Activated naive CD4-positive, alpha-beta T cell treated with anti-CD3 and anti-CD28 coated beads, Interleukin-2, amount 50 U/mL, for 24 hours (primary cell): ENCODE results near the gene TRPT1.

Source experiments
- H3K27ac Mint-ChIP-seq: one replicate; pipeline ENCODE4 v1.8.0; 2021; ENCODE audit warnings: mild to moderate bottlenecking, mixed read lengths
- H3K27me3 Mint-ChIP-seq: one replicate; pipeline ENCODE4 v1.8.0; 2021; ENCODE audit warnings: mixed read lengths
- H3K36me3 Mint-ChIP-seq: one replicate; pipeline ENCODE4 v1.8.0; 2021; ENCODE audit warnings: mixed read lengths
- H3K4me1 Mint-ChIP-seq: one replicate; pipeline ENCODE4 v1.8.0; 2021; ENCODE audit warnings: mixed read lengths
- H3K4me3 Mint-ChIP-seq: one replicate; pipeline ENCODE4 v1.8.0; 2021; ENCODE audit warnings: mild to moderate bottlenecking, mixed read lengths
- H3K9me3 Mint-ChIP-seq: one replicate; pipeline ENCODE4 v1.8.0; 2021; ENCODE audit warnings: mixed read lengths

The TRPT1 gene

GRCh38 chr11:64262271-64263002 is 36.5 kb upstream of the TRPT1 start:
- Mint-ChIP-seq H3K27me3 (no peaks in the 10 kb centered on the region), H3K27ac (no peak overlapping the region), H3K9me3 (no peaks in the 10 kb centered on the region), H3K4me1 (peaks cover 3% of the 10 kb centered on the region), H3K4me3 (no peak overlapping the region), H3K36me3 (no peaks in the 10 kb centered on the region)

- Mint-ChIP-seq H3K27ac (no peak overlapping the region), H3K36me3 (no peaks in the 10 kb centered on the region), H3K9me3 (no peaks in the 10 kb centered on the region), H3K27me3 (no peaks in the 10 kb centered on the region), H3K4me3 (no peak overlapping the region), H3K4me1 (peaks cover 3% of the 10 kb centered on the region)
These were observed 35.6 kb upstream of the TRPT1 start for GRCh38 chr11:64261556-64262080.

GRCh38 chr11:64260147-64260708 is 34.2 kb upstream of the TRPT1 start:
- Mint-ChIP-seq H3K4me1 (peaks cover 3% of the 10 kb centered on the region), H3K9me3 (no peaks in the 10 kb centered on the region), H3K36me3 (no peaks in the 10 kb centered on the region), H3K27ac (no peak overlapping the region), H3K27me3 (no peaks in the 10 kb centered on the region), H3K4me3 (no peak overlapping the region)

- no peak overlapping the region for H3K27ac Mint-ChIP-seq
- H3K27me3 Mint-ChIP-seq: no peaks in the 10 kb centered on the region
- peaks cover 3% of the 10 kb centered on the region for H3K4me1 Mint-ChIP-seq
- no peak overlapping the region for H3K4me3 Mint-ChIP-seq
- no peaks in the 10 kb centered on the region for H3K9me3 Mint-ChIP-seq
- H3K36me3 Mint-ChIP-seq: no peaks in the 10 kb centered on the region
These were observed 33.6 kb upstream of the TRPT1 start for GRCh38 chr11:64259533-64260067.

DNA sequence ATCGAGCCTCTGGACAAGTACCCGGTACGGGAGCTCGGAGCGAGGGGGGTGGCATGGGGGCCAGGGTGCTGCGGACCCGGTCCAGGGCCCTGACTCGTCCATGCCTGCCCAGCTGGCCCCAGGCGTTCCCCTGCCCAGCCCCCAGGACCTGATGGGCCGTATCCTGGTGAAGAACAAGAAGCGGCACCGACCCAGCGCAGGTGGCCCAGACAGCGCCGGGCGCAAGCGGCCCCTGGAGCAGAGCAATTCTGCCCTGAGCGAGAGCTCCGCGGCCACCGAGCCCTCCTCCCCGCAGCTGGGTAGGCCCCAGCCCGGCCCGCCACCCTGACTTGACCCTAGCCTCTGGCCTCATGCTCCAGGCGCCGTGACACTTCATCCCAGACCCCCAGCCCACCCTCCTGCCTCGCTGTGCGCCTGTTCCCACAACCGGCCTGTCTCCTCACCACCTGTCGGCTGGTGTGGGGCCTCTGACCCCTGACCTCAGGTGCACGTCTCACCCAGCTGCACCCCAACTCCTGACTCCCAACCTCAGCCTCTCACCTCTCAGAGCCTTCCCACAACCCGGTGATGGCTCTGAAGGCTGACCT is 33.1 kb upstream of the TRPT1 start:
- H3K4me3 Mint-ChIP-seq: no peak overlapping the region
- no peaks in the 10 kb centered on the region for H3K27me3 Mint-ChIP-seq
- no peaks in the 10 kb centered on the region for H3K9me3 Mint-ChIP-seq
- no peaks in the 10 kb centered on the region for H3K36me3 Mint-ChIP-seq
- H3K4me1 Mint-ChIP-seq: peaks cover 3% of the 10 kb centered on the region
- no peak overlapping the region for H3K27ac Mint-ChIP-seq

GRCh38 chr11:64258356-64258755 is 32.4 kb upstream of the TRPT1 start:
- Mint-ChIP-seq H3K36me3 (no peaks in the 10 kb centered on the region), H3K9me3 (no peaks in the 10 kb centered on the region), H3K27me3 (no peaks in the 10 kb centered on the region), H3K4me3 (no peak overlapping the region), H3K4me1 (peaks cover 3% of the 10 kb centered on the region), H3K27ac (no peak overlapping the region)

- H3K27ac Mint-ChIP-seq: no peak overlapping the region
- H3K36me3 Mint-ChIP-seq: no peaks in the 10 kb centered on the region
- no peaks in the 10 kb centered on the region for H3K27me3 Mint-ChIP-seq
- peaks cover 10% of the 10 kb centered on the region for H3K4me1 Mint-ChIP-seq
- no peak overlapping the region for H3K4me3 Mint-ChIP-seq
- no peaks in the 10 kb centered on the region for H3K9me3 Mint-ChIP-seq
These were observed 30.3 kb upstream of the TRPT1 start for GRCh38 chr11:64256300-64256699.

DNA sequence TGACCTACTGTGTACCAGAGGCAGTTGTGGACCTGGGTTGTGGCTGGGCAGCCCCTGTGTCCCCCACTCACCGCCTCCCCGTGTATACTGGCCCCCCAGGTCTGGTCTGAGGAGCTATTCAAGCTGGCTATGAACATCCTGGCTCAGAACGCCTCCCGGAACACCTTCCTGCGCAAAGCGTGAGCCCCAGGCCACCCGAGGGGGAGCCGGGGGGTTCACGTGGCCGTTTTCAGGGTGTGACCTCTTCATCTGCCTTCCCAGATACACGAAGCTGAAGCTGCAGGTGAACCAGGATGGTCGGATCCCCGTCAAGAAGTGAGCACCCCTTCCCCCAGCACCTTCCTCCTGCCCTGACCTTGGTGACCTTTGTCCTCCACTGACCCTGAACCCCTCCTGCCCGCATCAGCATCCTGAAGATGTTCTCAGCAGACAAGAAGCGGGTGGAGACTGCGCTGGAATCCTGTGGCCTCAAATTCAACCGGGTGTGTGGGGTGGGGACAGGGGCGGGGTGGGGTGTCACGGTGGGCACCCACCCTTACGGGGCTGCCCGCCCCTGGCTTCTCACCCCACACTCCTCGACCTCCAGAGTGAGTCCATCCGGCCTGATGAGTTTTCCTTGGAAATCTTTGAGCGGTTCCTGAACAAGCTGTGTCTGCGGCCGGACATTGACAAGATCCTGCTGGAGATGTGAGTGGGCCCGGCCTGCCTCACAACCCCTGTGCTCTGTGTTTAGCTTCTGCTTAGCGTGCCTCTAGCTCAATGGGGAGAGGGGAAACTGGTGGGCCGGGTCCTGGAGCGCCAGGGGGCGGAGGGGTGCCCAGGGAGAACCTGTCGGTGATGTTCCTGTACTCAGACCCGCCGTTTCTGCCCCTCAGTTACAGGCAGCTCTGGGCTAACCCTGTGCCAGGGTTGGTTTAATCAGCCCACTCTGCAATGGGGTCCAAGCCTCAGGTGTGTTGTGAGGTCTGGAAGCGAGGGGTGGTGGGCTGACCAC is 29.4 kb upstream of the TRPT1 start:
- H3K27me3 Mint-ChIP-seq: no peaks in the 10 kb centered on the region
- H3K4me3 Mint-ChIP-seq: no peak overlapping the region
- no peaks in the 10 kb centered on the region for H3K9me3 Mint-ChIP-seq
- no peak overlapping the region for H3K27ac Mint-ChIP-seq
- peaks cover 10% of the 10 kb centered on the region for H3K4me1 Mint-ChIP-seq
- H3K36me3 Mint-ChIP-seq: no peaks in the 10 kb centered on the region

DNA sequence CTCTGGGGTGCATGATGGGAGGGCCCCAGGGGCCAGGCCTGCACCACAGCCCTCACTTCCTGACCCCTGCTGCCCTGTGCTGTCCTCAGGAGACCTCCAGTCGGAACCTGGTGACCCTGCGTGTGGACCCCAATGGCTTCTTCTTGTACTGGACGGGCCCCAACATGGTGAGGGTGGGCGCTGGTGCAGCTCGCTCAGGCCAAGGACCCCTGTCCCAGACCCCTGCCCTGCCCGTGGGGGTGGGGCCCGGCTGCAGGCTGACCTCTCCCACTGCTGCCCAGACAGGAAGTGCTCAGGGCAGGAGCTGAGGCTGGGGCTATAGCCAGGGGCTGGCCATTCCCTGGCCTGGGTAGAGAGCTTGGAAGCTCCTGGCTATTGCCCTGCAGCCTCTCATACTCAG is 28.3 kb upstream of the TRPT1 start:
- Mint-ChIP-seq H3K4me1 (peaks cover 7% of the 10 kb centered on the region), H3K36me3 (no peaks in the 10 kb centered on the region), H3K27ac (no peak overlapping the region), H3K9me3 (no peaks in the 10 kb centered on the region), H3K27me3 (no peaks in the 10 kb centered on the region), H3K4me3 (no peak overlapping the region)

DNA sequence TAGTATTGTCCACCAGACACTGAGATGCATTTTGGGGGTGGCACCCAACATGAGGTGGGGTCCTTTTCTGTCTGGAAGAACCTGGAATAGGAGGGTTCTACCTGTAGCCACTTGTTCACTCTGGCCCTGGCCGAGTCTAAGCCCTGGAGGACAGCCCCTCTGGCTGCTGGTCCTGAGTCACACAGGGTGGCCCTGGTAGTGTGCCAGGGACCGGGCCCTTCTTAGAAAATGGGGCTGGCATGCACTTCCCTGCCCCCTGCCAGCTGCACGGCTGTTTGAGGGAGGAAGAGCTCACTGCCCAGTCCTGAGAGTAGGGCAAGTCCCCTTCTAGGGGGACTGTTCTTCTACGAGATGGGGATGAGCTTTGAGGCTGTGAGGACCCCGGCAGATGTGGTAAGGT is 27.5 kb upstream of the TRPT1 start:
- Mint-ChIP-seq H3K36me3 (no peaks in the 10 kb centered on the region), H3K9me3 (no peaks in the 10 kb centered on the region), H3K27ac (no peak overlapping the region), H3K4me1 (peaks cover 7% of the 10 kb centered on the region), H3K4me3 (no peak overlapping the region), H3K27me3 (no peaks in the 10 kb centered on the region)

DNA sequence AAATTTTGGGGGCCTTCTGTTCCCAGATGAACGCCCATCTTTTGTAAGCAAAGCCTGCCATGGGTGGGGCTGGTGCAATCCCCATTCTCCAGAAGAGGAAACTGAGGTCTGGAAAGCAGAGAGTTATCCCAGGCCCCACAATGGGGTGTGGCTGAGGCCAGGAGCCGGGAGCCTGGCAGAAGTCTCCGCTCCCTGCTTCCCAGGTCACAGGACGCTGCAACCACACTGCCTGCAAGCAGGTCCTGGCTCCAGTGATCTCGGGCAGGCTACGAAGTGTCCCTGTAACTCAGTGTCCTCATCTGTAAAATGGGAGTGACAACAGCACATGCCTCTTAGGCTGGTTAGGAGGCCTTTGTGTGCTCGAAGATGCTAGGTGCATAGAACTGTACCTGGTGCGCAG is 27.1 kb upstream of the TRPT1 start:
- Mint-ChIP-seq H3K36me3 (no peaks in the 10 kb centered on the region), H3K9me3 (no peaks in the 10 kb centered on the region), H3K4me1 (peaks cover 7% of the 10 kb centered on the region), H3K27ac (no peak overlapping the region), H3K27me3 (no peaks in the 10 kb centered on the region), H3K4me3 (no peak overlapping the region)

- no peaks in the 10 kb centered on the region for H3K36me3 Mint-ChIP-seq
- H3K4me3 Mint-ChIP-seq: peak overlapping the region; percentile 85
- H3K27me3 Mint-ChIP-seq: no peaks in the 10 kb centered on the region
- no peak overlapping the region for H3K27ac Mint-ChIP-seq
- no peaks in the 10 kb centered on the region for H3K9me3 Mint-ChIP-seq
- H3K4me1 Mint-ChIP-seq: peaks cover 7% of the 10 kb centered on the region
These were observed 26.3 kb upstream of the TRPT1 start for GRCh38 chr11:64252003-64252872.

- Mint-ChIP-seq H3K9me3 (no peaks in the 10 kb centered on the region), H3K4me1 (peaks cover 7% of the 10 kb centered on the region), H3K4me3 (peak overlapping the region; percentile 85), H3K27ac (no peak overlapping the region), H3K27me3 (no peaks in the 10 kb centered on the region), H3K36me3 (no peaks in the 10 kb centered on the region)
These were observed 25.7 kb upstream of the TRPT1 start for GRCh38 chr11:64251753-64252002.

DNA sequence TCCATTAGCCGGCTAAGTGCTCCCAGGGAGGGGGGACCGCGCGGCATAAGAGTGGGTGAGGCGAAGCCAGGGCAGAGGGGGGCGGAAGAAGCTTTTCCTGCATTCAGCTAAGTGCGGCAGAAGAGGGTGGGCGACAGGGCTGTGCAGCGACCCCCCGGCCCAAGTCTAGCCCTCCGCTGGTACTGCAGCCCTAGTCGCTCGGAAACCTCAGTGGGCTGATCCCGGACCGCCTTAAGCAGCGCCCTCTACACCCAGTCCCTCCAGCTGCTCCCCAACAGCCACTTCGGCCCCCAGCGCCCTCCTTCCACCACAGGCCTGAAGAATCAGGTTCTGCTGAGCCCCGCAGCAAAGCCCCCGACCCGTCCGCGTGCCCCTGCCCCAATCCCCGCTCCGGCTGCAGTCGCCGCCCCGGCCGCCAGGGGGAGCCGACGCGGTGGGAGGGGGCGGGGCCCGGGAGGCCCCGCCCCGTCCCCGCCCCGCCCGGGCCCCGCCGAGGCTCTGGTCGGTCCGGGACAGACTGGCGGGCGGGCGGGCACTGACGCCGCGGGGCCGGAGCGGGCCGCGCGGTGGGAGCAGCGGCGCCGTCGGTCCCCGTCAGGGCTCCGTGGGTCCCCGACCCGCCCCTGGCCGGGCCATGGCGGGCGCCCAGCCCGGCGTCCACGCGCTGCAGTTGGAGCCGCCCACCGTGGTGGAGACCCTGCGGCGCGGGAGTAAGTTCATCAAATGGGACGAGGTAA is 25.2 kb upstream of the TRPT1 start, which contains the start of gene PLCB3:
PLCB3 (plus strand) TSS at position 515 of the 737 bp plus-strand sequence; CDS start at position 635, 120 bp downstream.
- Mint-ChIP-seq H3K27me3 (no peaks in the 10 kb centered on the region), H3K4me3 (peak within 1 kb of the TSS; percentile 85), H3K27ac (no peak within 1 kb of the TSS), H3K4me1 (peaks cover 7% of the 10 kb centered on the region), H3K36me3 (no peaks in the 10 kb centered on the region), H3K9me3 (no peaks in the 10 kb centered on the region)
